GM19463 (cell line): Measurements from ENCODE around the gene ZBTB25.

Experiments used
- ATAC-seq: cut with Tn5 transposase; IDR thresholded peaks from one replicate; pipeline ENCODE4 v1.9.1; 2021; ENCODE audit warnings: mild to moderate bottlenecking, moderate library complexity; ENCODE audit not compliant: unreplicated experiment

ZBTB25 gene

DNA sequence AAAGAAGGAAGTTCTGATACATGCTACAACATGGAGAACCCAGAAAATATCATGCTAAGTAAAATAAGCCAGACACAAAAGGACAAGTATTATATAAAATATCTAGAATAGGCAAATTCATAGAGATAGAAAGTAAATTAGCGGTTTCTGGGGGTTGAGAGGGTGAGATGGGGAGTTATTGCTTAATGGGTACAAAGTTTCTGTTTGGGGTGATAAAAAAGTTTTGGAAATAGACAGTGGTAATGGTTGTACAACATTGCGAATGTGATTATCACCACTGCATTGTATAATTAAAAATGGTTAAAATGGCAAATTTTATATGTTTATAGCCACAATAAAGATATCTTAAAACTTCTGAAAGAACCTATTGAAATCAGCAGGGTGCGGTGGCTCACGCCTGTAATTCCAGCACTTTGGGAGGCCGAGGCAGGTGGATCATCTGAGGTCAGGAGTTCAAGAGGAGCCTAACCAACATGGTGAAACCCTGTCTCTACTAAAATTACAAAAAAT, 15.0 kb downstream of the ZBTB25 start:
- no peak for ATAC-seq

DNA sequence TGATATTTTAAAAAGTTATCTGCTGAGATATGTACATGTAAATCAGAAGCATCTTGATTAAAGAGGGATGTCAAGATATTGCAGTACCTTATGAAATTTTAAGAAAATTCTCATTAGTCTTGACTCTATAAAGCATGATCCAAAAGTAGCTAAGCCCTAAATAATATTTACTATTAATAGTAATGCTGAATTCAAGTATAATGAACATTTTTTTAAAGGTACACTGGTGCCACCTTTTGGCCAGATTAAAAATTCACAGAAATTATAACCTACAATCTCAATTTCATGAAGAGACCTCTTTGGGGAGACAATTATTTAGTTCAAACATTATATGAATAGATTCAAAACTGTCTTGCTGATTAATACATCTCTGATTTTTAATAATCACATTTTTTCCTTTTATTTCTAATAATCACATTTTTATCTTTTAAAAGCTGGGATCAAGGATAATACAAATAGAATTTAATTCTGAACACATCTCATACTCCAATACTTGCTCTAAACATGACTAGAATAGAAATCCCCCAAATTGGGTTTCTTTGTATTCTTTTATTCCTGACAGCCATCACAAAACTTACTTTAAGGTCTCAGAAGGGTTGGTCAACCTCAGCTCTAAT, 24.9 kb downstream of the ZBTB25 start:
- no peak for ATAC-seq

DNA sequence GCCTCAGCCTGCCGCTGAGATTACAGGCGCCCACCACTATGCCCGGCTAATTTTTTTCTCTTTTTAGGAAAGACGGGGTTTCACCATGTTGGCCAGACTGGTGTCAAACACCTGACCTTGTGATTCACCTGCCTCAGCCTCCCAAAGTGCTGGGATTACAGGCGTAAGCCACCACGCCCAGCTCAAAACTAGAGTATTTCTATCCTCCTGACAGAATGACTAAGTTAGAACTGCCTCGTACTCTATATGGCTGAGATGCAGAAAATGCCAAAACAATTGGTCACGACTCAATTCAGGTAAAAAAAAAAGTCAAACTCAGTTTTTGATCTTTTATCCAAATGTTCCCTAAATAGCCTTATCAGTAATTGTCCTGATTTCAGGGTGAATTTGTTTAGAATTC, 27.2 kb downstream of the ZBTB25 start:
- ATAC-seq: no peak

GRCh38 chr14:64475585-64476273, 27.9 kb downstream of the ZBTB25 start:
- no peak for ATAC-seq

- ATAC-seq: no peak
Measured at GRCh38 chr14:64474698-64475097, 28.9 kb downstream of the ZBTB25 start.

- no peak for ATAC-seq
Measured at GRCh38 chr14:64474041-64474440, 29.6 kb downstream of the ZBTB25 start.

GRCh38 chr14:64468451-64468850, 35.2 kb downstream of the ZBTB25 start:
- ATAC-seq: no peak

DNA sequence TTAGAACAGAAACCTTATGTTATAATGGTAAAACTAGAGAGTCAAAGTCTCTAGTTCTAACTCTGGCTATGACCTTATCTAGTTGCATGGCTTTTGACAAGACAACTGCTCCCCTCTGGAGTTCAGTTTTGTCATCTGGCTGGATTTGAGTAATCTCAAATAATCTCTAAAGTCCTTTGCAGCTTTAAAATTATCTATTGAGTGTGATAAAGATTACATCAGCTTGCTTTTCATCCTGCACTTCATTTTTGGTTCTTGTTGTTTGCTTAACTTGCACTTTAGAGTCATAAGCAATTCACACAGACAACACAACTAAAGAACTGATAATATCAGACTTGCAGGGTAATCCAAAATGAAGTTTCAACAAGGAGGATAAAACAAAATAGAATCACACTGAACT, 36.1 kb downstream of the ZBTB25 start:
- ATAC-seq: no peak

GRCh38 chr14:64467101-64467500, 36.5 kb downstream of the ZBTB25 start:
- no peak for ATAC-seq

- no peak for ATAC-seq
Measured at GRCh38 chr14:64465831-64466554, 37.6 kb downstream of the ZBTB25 start.

DNA sequence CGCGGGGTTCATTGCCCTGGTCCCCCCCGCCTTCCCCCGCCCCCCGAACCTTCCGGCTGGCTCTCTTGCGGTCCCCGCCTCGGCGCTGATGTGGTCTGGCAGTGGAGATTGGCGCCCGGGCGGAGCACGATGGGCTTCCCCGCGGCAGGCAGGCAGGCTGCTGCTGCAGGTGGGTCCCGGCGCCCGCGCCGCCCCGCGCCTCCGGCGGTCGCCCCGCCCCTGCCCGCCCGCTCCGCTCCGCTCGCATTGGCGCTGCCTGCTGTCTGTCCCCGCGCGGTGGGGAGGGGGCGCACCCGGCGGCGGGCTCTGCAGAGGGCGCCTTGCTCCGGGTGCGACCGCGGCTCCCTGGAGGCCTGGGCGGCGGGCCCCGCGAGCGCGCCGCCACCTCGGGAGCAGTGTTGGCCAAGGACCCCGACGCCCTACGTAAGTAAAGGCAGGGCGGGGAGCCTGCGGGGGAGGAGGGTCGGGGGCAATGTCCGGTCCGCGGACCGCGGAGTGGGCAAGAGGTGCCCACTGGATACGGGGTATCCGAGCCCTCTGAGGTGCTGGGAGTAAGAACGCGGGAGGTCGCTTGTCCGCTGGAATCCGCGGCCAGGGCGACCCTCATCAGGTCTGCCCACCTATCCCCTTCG, 38.3 kb downstream of the ZBTB25 start, which contains the start of gene AKAP5:
Gene AKAP5 (plus strand): TSS at position 309 of the 632 bp plus-strand sequence. CDS start 2,896 bp downstream, outside the sequence.
- peak; percentile 80 for ATAC-seq

DNA sequence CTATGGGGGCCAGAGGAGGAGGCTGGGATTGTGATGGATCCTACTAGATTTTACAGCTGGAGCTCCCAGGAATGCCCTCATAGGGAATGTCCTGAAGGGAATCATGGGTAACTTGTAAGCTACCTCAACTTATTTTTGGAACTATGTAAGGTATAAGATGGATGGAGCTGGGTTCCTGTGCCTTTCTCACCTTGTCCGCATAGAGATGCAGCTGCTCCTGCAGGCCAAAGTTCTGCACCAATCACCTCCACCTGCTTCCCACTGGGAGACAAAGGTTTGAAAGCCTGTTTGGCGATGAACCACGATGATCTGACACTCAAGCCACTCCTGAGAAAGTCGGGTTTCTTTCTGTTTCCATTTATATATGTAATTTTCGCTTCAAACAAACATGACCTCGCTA, 39.0 kb downstream of the ZBTB25 start:
- ATAC-seq: no peak

GRCh38 chr14:64463873-64464272, 39.8 kb downstream of the ZBTB25 start:
- ATAC-seq: no peak

GRCh38 chr14:64463195-64463594, 40.4 kb downstream of the ZBTB25 start:
- no peak for ATAC-seq

DNA sequence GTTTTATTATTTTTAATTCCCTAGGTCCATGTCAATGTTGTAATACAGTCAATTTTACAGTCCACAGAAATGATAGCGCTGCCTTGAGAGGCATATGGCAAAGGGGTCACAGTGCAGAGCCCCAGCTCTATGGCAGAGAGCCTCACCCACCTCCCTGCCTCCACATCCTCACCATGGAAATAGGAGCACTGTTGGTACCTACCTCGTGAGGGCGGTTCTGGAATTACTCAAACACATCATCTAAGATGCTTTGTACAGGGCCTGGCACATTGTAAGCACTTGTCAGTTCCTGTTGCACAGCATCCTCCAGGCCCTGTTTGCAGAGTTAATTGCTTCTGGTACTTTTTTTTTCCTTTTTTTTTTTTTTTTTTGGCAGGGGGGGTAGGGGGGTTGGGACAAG, 42.4 kb downstream of the ZBTB25 start:
- ATAC-seq: no peak

DNA sequence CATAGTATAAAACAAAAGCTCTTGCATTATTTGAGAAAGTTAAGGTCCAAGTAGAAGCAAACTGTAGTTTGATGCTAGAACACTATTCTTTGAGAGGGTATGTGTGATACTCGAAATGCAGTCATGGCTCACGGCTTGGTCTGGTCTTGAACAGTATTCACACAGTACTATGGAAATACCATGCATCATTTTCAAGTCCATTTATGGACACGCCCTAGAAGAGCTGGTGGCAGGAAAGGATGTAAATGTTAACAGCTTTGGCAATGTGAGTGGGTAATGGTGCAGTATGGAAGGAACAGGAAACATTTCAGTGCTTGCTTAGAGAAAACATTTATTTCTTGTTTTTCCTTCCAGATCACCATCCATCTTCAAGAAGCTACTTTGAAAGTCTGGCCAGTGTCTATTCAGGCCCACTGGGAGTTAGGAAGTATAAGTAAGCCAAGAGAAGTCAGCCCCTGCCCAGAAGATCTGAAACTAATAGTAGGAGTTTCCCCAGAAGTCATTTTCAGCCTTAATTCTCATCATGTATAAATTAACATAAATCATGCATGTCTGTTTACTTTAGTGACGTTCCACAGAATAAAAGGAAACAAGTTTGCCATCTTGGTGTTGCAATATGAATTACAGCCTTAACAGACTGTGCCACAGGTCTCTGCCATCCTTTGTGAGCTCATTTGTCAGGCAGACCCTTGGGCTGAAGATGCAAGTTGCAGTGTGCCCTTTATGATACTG, 44.1 kb downstream of the ZBTB25 start:
- no peak for ATAC-seq

- no peak for ATAC-seq
Measured at GRCh38 chr14:64454671-64455070, 49.0 kb downstream of the ZBTB25 start.

- ATAC-seq: no peak
Measured at GRCh38 chr14:64450255-64450654, 53.4 kb downstream of the ZBTB25 start.

DNA sequence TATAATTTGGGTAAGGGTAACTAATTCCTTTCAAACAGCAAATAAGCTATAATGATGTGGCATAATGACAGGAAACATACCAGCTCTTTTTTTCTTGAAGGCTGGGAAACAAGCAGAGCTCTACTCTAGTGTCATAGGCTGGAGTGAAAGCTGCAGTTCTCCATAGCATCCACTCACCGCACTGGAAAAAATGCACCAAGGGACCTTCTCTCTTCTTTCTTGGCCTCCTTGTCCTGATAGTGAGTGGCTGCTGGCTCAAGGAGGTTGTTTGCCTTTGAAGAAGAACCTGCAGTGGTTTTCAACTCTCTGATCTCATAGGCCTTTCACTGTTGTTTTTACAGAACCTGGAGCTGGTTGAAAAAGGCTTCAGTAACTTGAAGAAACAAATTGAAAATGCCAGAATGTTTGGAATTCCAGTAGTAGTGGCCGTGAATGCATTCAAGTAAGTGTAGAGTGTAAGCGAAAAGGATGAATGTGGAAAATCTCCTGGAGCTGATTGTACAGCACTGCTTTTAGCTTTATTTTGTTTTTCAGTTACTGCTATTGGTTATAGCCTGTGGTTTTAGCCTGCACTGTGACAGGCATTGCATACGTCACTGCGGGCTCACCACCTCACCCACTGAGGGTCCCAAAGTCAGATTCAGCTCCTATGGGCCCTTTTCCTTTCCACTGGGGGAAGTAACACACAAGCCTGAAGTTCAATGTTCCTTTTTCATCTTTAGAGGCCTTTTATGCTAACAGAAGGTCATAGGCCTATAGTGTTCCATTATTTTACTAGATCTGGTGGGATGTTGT, 55.6 kb downstream of the ZBTB25 start:
- ATAC-seq: no peak
